Activated B cell treated with CpG ODN at 0.5 μM for 24 hours (primary cell): Measurements from ENCODE around the gene PIKFYVE. TPM values are rescaled to one million over a fixed set of nuclear protein-coding genes. Genes with fewer than 3 reads are reported as not detected.
"Not testable (repeated sequence)": the region's sequence is repeated elsewhere in the genome, so short reads cannot be mapped to it uniquely, and the experiment has no call there.

ENCODE experiments used
- ATAC-seq: fragments of 200-7000 bp; cut with Tn5 transposase; one replicate; pipeline ENCODE4 v1.10.0; 2021; ENCODE audit warnings: low read depth, mild to moderate bottlenecking, moderate library complexity
- CTCF ChIA-PET: fragments of 350-600 bp; sonication (Branson Sonifier 250); formaldehyde crosslinking; loops from one replicate; lab custom pipeline; 2021; ENCODE audit warnings: antibody characterized with exemption; lab: Charles Lee
- POLR2A ChIA-PET: fragments of 350-600 bp; sonication (Branson Sonifier 250); formaldehyde crosslinking; loops from one replicate; lab custom pipeline; 2021; ENCODE audit warnings: antibody characterized with exemption; lab: Charles Lee
- DNase-seq: peaks from one replicate; pipeline ENCODE4 v3.0.0; 2022
- H3K27ac Mint-ChIP-seq: one replicate; pipeline ENCODE4 v1.8.0; 2020; ENCODE audit warnings: mixed read lengths
- H3K27me3 Mint-ChIP-seq: one replicate; pipeline ENCODE4 v1.8.0; 2021; ENCODE audit warnings: mixed read lengths
- H3K36me3 Mint-ChIP-seq: one replicate; pipeline ENCODE4 v1.8.0; 2021; ENCODE audit warnings: low read depth, mixed read lengths
- H3K4me1 Mint-ChIP-seq: one replicate; pipeline ENCODE4 v1.8.0; 2021; ENCODE audit warnings: mixed read lengths
- H3K4me3 Mint-ChIP-seq: one replicate; pipeline ENCODE4 v1.8.0; 2020; ENCODE audit warnings: mild to moderate bottlenecking, mixed read lengths
- H3K9me3 Mint-ChIP-seq: one replicate; pipeline ENCODE4 v1.8.0; 2020; ENCODE audit warnings: mixed read lengths
- CTCF ChIP-seq: fragments of 200-600 bp; IDR thresholded peaks from one replicate; pipeline ENCODE4 v1.8.0; 2022; ENCODE audit warnings: antibody characterized with exemption, mild to moderate bottlenecking
- intact Hi-C: fragments of 100-400 bp; cut with micrococcal nuclease; formaldehyde crosslinking; loops from one replicate; pipeline ENCODE4 v1.15.1; 2024
- total RNA-seq: library from RNA; stranded (reverse); gene quantifications from 2 replicates; pipeline ENCODE4 v1.2.3, GENCODE V29; 2022

PIKFYVE gene
- total RNA-seq, 1 donor from 2014 or later, result 106 TPM

GRCh38 chr2:208346756-208347155, 80.7 kb downstream of the PIKFYVE start:
- intact Hi-C loops, result no loop called here
- ATAC-seq (no peak), DNase-seq (no peak)
- Mint-ChIP-seq H3K4me3 (no peak overlapping the region), H3K27ac (no peak overlapping the region), H3K27me3 (no peaks in the 10 kb centered on the region), H3K9me3 (no peaks in the 10 kb centered on the region), H3K36me3 (peaks cover 84% of the 10 kb centered on the region), H3K4me1 (no peaks in the 10 kb centered on the region)
- ChIA-PET CTCF (no interaction called here), POLR2A (no interaction called here)
- TF ChIP-seq CTCF, result no peak

- H3K4me3 Mint-ChIP-seq, result no peak overlapping the region
Measured at GRCh38 chr2:208350610-208351009, 84.6 kb downstream of the PIKFYVE start.

GRCh38 chr2:208352644-208353567, 86.9 kb downstream of the PIKFYVE start:
- Mint-ChIP-seq H3K9me3 (no peaks in the 10 kb centered on the region), H3K27me3 (no peaks in the 10 kb centered on the region), H3K27ac (no peak overlapping the region), H3K36me3 (peaks cover 86% of the 10 kb centered on the region), H3K4me3 (no peak overlapping the region), H3K4me1 (peaks cover 3% of the 10 kb centered on the region)
- ChIA-PET POLR2A (no interaction called here), CTCF (no interaction called here)
- DNase-seq (no peak), ATAC-seq (no peak)
- intact Hi-C loops, result no loop called here
- TF ChIP-seq CTCF, result no peak

More at GRCh38 chr2:208350610-208351009, 84.6 kb downstream of the PIKFYVE start:
- ATAC-seq (no peak), DNase-seq (no peak)
- no peak for TF ChIP-seq CTCF
- H3K27me3 Mint-ChIP-seq, result no peaks in the 10 kb centered on the region
- peaks cover 89% of the 10 kb centered on the region for H3K36me3 Mint-ChIP-seq
- ChIA-PET POLR2A (no interaction called here), CTCF (no interaction called here)
- no peaks in the 10 kb centered on the region for H3K4me1 Mint-ChIP-seq
- no peak overlapping the region for H3K27ac Mint-ChIP-seq
- H3K9me3 Mint-ChIP-seq, result no peaks in the 10 kb centered on the region
- intact Hi-C loops, result no loop called here

- Mint-ChIP-seq H3K4me1 (peaks cover 6% of the 10 kb centered on the region), H3K4me3 (no peak overlapping the region), H3K27ac (no peak overlapping the region), H3K9me3 (no peaks in the 10 kb centered on the region), H3K27me3 (no peaks in the 10 kb centered on the region), H3K36me3 (peaks cover 84% of the 10 kb centered on the region)
- ATAC-seq (no peak), DNase-seq (no peak)
- ChIA-PET CTCF (no interaction called here), POLR2A (interaction anchor here (0.6 to 1.0 kb wide), 2 partner anchors 12 to 33 kb away, joined by 3 to 9 read pairs; no protein-coding TSS in a partner anchor)
- intact Hi-C loops, result loop anchor here (2.0 to 5.0 kb wide), 2 partner anchors 14 to 33 kb away; no protein-coding TSS in a partner anchor
- TF ChIP-seq CTCF, result no peak
Measured at GRCh38 chr2:208354964-208355381, 88.9 kb downstream of the PIKFYVE start.

GRCh38 chr2:208356420-208356819, 90.4 kb downstream of the PIKFYVE start:
- H3K27me3 Mint-ChIP-seq, H3K4me3 Mint-ChIP-seq, POLR2A ChIA-PET, ATAC-seq, CTCF ChIA-PET, DNase-seq, H3K9me3 Mint-ChIP-seq, H3K4me1 Mint-ChIP-seq: not testable (repeated sequence)
- peak overlapping the region; percentile 53 for H3K27ac Mint-ChIP-seq
- intact Hi-C loops, result loop anchor here (5.0 kb wide), 1 partner anchor 34 kb away; no protein-coding TSS in a partner anchor
- peaks cover 73% of the 10 kb centered on the region for H3K36me3 Mint-ChIP-seq
